IPS DF 19.7 (cell line): Measurements from ENCODE around the gene MX1.
"Not testable (repeated sequence)": the region's sequence is repeated elsewhere in the genome, so short reads cannot be mapped to it uniquely, and the experiment has no call there.

ENCODE experiments used
- DNase-seq: peaks from one replicate; pipeline ENCODE4 v3.0.0-alpha.2; 2013; ENCODE audit warnings: low read depth, low spot score

Gene MX1

DNA sequence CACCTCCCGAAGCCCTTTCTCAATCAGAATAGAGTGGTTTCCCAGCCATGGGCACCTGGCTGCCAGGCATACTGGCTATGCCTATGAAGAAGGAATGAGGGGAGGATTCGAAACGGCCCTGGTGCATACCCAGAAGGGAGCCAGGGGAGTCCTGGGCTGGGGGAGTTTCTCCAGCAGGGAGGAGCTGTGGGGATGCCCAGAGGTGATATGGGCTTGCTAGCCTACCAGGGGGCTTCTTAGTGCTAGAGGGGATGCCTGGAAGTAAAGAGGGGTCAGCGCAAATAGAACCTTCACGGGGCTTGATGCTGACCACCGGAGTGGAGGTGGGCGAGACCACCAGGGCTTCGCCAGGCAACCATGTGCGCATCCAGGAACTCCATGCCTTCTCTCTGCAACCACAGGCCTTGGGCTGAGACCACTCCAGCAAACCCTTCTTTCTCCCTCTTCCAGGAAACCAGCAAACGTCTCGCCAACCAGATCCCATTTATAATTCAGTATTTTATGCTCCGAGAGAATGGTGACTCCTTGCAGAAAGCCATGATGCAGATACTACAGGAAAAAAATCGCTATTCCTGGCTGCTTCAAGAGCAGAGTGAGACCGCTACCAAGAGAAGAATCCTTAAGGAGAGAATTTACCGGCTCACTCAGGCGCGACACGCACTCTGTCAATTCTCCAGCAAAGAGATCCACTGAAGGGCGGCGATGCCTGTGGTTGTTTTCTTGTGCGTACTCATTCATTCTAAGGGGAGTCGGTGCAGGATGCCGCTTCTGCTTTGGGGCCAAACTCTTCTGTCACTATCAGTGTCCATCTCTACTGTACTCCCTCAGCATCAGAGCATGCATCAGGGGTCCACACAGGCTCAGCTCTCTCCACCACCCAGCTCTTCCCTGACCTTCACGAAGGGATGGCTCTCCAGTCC, 18.2 kb upstream of the MX1 start:
- no peak for DNase-seq

GRCh38 chr21:41410361-41410760, 15.7 kb upstream of the MX1 start:
- no peak for DNase-seq

GRCh38 chr21:41410767-41411448, 15.1 kb upstream of the MX1 start:
- no peak for DNase-seq

GRCh38 chr21:41411449-41412089, 14.5 kb upstream of the MX1 start:
- DNase-seq: no peak

DNA sequence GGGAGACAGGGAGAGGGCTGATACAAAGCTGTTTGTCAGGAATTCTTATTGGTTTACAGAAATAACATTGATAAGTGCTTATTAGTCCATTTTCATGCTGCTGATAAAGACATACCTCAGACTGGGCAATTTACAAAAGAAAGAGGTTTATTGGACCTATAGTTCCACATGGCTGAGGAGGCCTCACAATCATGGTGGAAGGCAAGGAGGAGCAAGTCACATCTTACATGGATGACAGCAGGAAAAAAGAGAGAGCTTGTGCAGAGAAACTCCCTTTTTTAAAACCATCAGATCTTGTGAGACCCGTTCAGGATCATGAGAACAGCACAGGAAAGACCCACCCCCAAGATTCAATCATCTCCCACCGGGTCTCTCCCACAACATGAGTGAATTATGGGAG, 8.5 kb upstream of the MX1 start:
- DNase-seq: not testable (repeated sequence)

GRCh38 chr21:41418393-41418792, 7.6 kb upstream of the MX1 start:
- DNase-seq: no peak

- no peak for DNase-seq
These were observed 6.9 kb upstream of the MX1 start for GRCh38 chr21:41418956-41419680.

- peak; percentile 35 for DNase-seq
These were observed 5.8 kb upstream of the MX1 start for GRCh38 chr21:41419921-41420862.

DNA sequence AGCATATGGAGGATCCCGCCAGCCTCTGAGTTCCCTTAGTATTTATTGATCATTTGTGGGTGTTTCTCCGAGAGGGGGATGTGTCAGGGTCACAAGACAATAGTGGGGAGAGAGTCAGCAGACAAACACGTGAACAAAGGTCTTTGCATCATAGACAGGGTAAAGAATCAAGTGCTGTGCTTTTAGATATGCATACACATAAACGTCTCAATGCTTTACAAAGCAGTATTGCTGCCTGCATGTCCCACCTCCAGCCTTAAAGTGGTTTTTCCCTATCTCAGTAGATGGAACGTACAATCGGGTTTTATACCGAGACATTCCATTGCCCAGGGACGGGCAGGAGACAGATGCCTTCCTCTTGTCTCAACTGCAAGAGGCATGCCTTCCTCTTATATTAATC, 5.0 kb upstream of the MX1 start:
- DNase-seq: not testable (repeated sequence)

- no peak for DNase-seq
These were observed 3.3 kb upstream of the MX1 start for GRCh38 chr21:41422546-41423304.

GRCh38 chr21:41423305-41423636, 2.8 kb upstream of the MX1 start:
- not testable (repeated sequence) for DNase-seq

GRCh38 chr21:41425588-41425953, 468 bp upstream of the MX1 start:
- no peak for DNase-seq

- DNase-seq: no peak
These were observed 801 bp downstream of the MX1 start for GRCh38 chr21:41426676-41427404.

- no peak for DNase-seq
These were observed 1.5 kb downstream of the MX1 start for GRCh38 chr21:41427556-41427955.

DNA sequence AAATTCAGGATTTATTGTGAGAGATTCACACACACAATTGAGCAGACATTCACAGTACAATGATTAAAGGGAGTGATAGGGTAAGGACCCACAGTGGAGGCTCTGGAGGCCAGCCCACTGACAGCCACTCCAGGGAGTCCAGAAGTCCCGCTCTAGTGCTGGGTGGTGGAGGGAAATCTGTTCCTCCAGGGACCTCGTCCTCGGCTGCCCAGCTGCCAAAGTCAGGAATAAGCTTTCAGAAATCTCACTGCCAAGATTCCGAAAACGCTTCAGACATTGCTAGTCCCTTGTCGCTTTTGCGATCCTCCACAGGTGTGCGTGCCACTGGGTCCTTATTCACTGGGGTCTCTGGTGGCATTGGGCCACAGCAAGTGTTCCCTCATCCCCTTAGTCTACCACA, 2.3 kb downstream of the MX1 start:
- DNase-seq: no peak

DNA sequence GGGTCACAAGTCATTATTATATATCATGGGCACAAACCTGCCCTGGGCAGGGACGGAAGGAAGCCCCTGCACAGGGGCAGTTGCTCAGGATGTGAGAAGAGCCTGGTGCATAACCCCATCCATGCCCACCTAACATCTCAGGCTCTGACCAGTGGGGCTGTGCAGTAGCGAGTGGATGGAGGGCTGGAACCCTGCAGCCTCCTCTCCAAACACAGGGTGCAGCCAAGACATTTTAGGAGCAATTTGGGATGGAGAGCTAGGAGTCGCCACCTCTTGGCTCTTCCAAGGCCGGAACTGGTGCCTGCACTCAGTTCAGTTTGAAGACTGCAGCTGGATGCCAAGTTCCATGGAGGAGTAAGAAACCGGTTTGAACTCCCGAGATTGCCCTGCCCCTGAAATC, 2.8 kb downstream of the MX1 start:
- no peak for DNase-seq

DNA sequence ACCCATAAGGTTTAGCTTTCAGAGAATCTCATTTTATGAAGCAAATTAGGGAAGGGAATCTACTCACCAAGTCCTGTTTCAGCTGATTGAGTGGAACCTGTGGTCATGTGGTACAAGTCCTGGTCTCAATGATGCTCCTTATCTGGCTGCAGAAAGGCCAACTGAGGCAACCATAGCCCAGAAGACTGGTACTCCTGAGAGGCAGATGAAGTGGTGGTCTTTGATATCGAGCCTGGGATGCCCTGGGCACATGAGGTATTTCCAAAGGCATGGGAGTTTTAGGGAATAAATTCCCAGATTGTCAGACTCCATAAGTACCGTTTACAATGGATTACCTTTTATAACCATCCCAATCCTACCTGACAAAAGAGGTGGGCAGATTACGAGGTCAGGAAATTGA, 3.3 kb downstream of the MX1 start:
- no peak for DNase-seq

DNA sequence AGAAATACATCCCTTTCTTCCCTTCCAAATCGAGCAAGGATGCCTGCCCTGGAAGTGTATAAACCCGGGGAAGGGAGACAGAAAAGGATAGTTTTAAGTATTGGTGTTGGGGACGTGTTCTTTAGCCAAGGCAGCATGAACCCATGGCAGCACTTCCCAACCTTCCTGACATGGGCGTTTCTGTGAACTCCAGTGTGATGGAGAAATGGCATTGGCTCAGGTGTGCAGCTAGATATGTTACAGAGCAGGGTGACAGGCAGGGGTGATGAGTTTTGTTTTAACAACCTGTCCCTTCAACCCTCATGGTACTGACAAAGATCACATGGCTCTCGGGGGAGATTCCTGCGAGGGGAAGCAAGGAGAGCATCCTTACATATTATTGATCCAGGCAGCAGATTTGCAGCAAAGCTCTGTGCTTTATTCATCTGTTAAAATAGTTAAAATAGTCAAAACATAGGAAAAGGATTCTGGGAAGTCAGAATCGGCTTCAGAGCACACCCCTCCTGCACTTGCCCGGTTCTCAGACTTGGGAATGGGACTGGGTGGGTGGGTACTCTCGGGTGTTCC, 4.0 kb downstream of the MX1 start:
- DNase-seq: no peak
